HUES64 (cell line): ENCODE data around the gene NT5C2.
"Not testable (repeated sequence)": the region's sequence is repeated elsewhere in the genome, so short reads cannot be mapped to it uniquely, and the experiment has no call there.

Experiments used
- H3K27ac ChIP-seq: 2 replicates; pipeline ENCODE4 v1.7.0; 2013; ENCODE audit warnings: low read depth, low read length, inconsistent platforms
- H3K27me3 ChIP-seq: 2 replicates; pipeline ENCODE4 v1.6.1; 2013; ENCODE audit warnings: mild to moderate bottlenecking, low read length; ENCODE audit not compliant: insufficient read depth
- H3K36me3 ChIP-seq: 2 replicates; pipeline ENCODE4 v1.6.1; 2013; ENCODE audit warnings: mild to moderate bottlenecking, low read length; ENCODE audit not compliant: insufficient read depth
- H3K4me1 ChIP-seq: 2 replicates; pipeline ENCODE4 v1.6.1; 2013; ENCODE audit warnings: mild to moderate bottlenecking, low read length, moderate library complexity; ENCODE audit not compliant: insufficient read depth
- H3K4me3 ChIP-seq: 2 replicates; pipeline ENCODE4 v1.5.1; 2013; ENCODE audit warnings: mild to moderate bottlenecking, low read length, moderate library complexity
- H3K9ac ChIP-seq: 2 replicates; pipeline ENCODE4 v1.6.1; 2013; ENCODE audit warnings: mild to moderate bottlenecking, low read depth, low read length
- H3K9me3 ChIP-seq: 2 replicates; pipeline ENCODE4 v1.6.1; 2013; ENCODE audit warnings: low read depth, low read length; ENCODE audit not compliant: insufficient read depth
- WGBS: fragments of 150-250, 120-280 bp; methylation state at CpG from one replicate; pipeline ENCODE4 v1.1.7; 2013; ENCODE audit warnings: missing lambda C conversion rate; 5-methylcytosine and 5-hydroxymethylcytosine counted together

Gene NT5C2

GRCh38 chr10:103069453-103070331 is 123.4 kb downstream of the NT5C2 start:
- WGBS = 51% methylated on average over 16 of the region's 16 CpGs
- Histone ChIP-seq H3K9ac (no peak overlapping the region), H3K4me3 (no peak overlapping the region), H3K36me3 (peaks cover 5% of the 10 kb centered on the region; the same call in 1 of the 2 replicates), H3K27me3 (no peaks in the 10 kb centered on the region), H3K4me1 (no peaks in the 10 kb centered on the region), H3K27ac (no peak overlapping the region), H3K9me3 (no peaks in the 10 kb centered on the region)

GRCh38 chr10:103067956-103068355 is 125.1 kb downstream of the NT5C2 start:
- no peaks in the 10 kb centered on the region for H3K27me3 ChIP-seq
- no peaks in the 10 kb centered on the region for H3K9me3 ChIP-seq
- no peak overlapping the region for H3K4me3 ChIP-seq
- WGBS = 93% methylated on average over 6 of the region's 6 CpGs
- H3K9ac ChIP-seq = no peak overlapping the region
- peaks cover 5% of the 10 kb centered on the region; the same call in 1 of the 2 replicates for H3K36me3 ChIP-seq
- H3K4me1 ChIP-seq = peaks cover 2% of the 10 kb centered on the region; the same call in 1 of the 2 replicates
- no peak overlapping the region for H3K27ac ChIP-seq

- no peak overlapping the region for H3K4me3 ChIP-seq
- peaks cover 5% of the 10 kb centered on the region; the same call in 1 of the 2 replicates for H3K36me3 ChIP-seq
- H3K9ac ChIP-seq = no peak overlapping the region
- H3K27ac ChIP-seq = no peak overlapping the region
- WGBS = 87% methylated on average over 2 of the region's 2 CpGs
- peaks cover 6% of the 10 kb centered on the region; the same call in 1 of the 2 replicates for H3K4me1 ChIP-seq
- H3K27me3 ChIP-seq = no peaks in the 10 kb centered on the region
- H3K9me3 ChIP-seq = no peaks in the 10 kb centered on the region
Observed at GRCh38 chr10:103067484-103067883, 125.6 kb downstream of the NT5C2 start.

- not testable (repeated sequence) for H3K4me3 ChIP-seq, H3K27me3 ChIP-seq, H3K36me3 ChIP-seq, H3K9me3 ChIP-seq, H3K27ac ChIP-seq, H3K4me1 ChIP-seq, H3K9ac ChIP-seq
- WGBS = 88% methylated on average over 4 of the region's 4 CpGs
Observed at GRCh38 chr10:103067099-103067477, 126.0 kb downstream of the NT5C2 start.

- Histone ChIP-seq H3K4me3 (no peak overlapping the region), H3K9me3 (no peaks in the 10 kb centered on the region), H3K36me3 (peaks cover 5% of the 10 kb centered on the region; the same call in 1 of the 2 replicates), H3K27me3 (no peaks in the 10 kb centered on the region), H3K9ac (no peak overlapping the region), H3K4me1 (peaks cover 6% of the 10 kb centered on the region; the same call in 1 of the 2 replicates), H3K27ac (no peak overlapping the region)
- 92% methylated on average over 16 of the region's 16 CpGs for WGBS
Observed at GRCh38 chr10:103066141-103067098, 126.7 kb downstream of the NT5C2 start.

- H3K4me3 ChIP-seq = no peak overlapping the region
- WGBS = 92% methylated on average over 4 of the region's 4 CpGs
- no peak overlapping the region for H3K9ac ChIP-seq
- no peaks in the 10 kb centered on the region for H3K27me3 ChIP-seq
- H3K36me3 ChIP-seq = peaks cover 5% of the 10 kb centered on the region; the same call in 1 of the 2 replicates
- no peak overlapping the region for H3K27ac ChIP-seq
- no peaks in the 10 kb centered on the region for H3K9me3 ChIP-seq
- peaks cover 6% of the 10 kb centered on the region; the same call in 1 of the 2 replicates for H3K4me1 ChIP-seq
Observed at GRCh38 chr10:103064956-103065355, 128.1 kb downstream of the NT5C2 start.

- no peaks in the 10 kb centered on the region for H3K36me3 ChIP-seq
- H3K4me3 ChIP-seq = no peak overlapping the region
- no peaks in the 10 kb centered on the region for H3K27me3 ChIP-seq
- peaks cover 6% of the 10 kb centered on the region; the same call in 1 of the 2 replicates for H3K4me1 ChIP-seq
- no peaks in the 10 kb centered on the region for H3K9me3 ChIP-seq
- H3K27ac ChIP-seq = no peak overlapping the region
- 84% methylated on average over 15 of the region's 15 CpGs for WGBS
- no peak overlapping the region for H3K9ac ChIP-seq
Observed at GRCh38 chr10:103062854-103063590, 130.1 kb downstream of the NT5C2 start.

- Histone ChIP-seq H3K27me3 (no peaks in the 10 kb centered on the region), H3K4me3 (no peak overlapping the region), H3K4me1 (peaks cover 6% of the 10 kb centered on the region; the same call in 1 of the 2 replicates), H3K9ac (no peak overlapping the region), H3K9me3 (no peaks in the 10 kb centered on the region), H3K27ac (no peak overlapping the region), H3K36me3 (peaks cover 5% of the 10 kb centered on the region; the same call in 1 of the 2 replicates)
- WGBS = 71% methylated on average over 1 of the region's 2 CpGs
Observed at GRCh38 chr10:103060575-103060974, 132.5 kb downstream of the NT5C2 start.

- Histone ChIP-seq H3K4me3 (no peak overlapping the region), H3K9me3 (no peaks in the 10 kb centered on the region), H3K9ac (no peak overlapping the region), H3K36me3 (peaks cover 5% of the 10 kb centered on the region; the same call in 1 of the 2 replicates), H3K27ac (no peak overlapping the region), H3K27me3 (no peaks in the 10 kb centered on the region), H3K4me1 (peaks cover 4% of the 10 kb centered on the region; the same call in 1 of the 2 replicates)
- 99% methylated on average over 3 of the region's 3 CpGs for WGBS
Observed at GRCh38 chr10:103058034-103058433, 135.0 kb downstream of the NT5C2 start.

- Histone ChIP-seq H3K27ac (no peak overlapping the region), H3K36me3 (peaks cover 5% of the 10 kb centered on the region; the same call in 1 of the 2 replicates), H3K9me3 (no peaks in the 10 kb centered on the region), H3K4me1 (no peaks in the 10 kb centered on the region), H3K27me3 (no peaks in the 10 kb centered on the region), H3K4me3 (no peak overlapping the region), H3K9ac (no peak overlapping the region)
- WGBS = 94% methylated on average over 4 of the region's 4 CpGs
Observed at GRCh38 chr10:103055105-103055504, 138.0 kb downstream of the NT5C2 start.
